OCI-LY1 (cell line): ENCODE data around the gene SRGAP2C.

Source experiments
- CTCF ChIP-seq: fragments of 200-600 bp; sonication (generic), shearing (Covaris generic); IDR thresholded peaks from 2 replicates; pipeline ENCODE4 v1.5.1; 2017; ENCODE audit warnings: mild to moderate bottlenecking, antibody characterized with exemption, low read length, moderate library complexity, mixed read lengths
- EZH2 ChIP-seq: fragments of 200-600 bp; sonication (generic), shearing (Covaris generic); IDR thresholded peaks from 2 replicates; pipeline ENCODE4 v1.8.0; 2017; ENCODE audit warnings: borderline replicate concordance, mixed run types, mild to moderate bottlenecking, antibody characterized with exemption, low read length, moderate library complexity, mixed read lengths

- TF ChIP-seq CTCF: no peak
- no peak for TF ChIP-seq EZH2
These were observed 256.2 kb downstream of the SRGAP2C start for GRCh38 chr1:121440993-121441392.
